HepG2 (cell line): ENCODE measurements around the gene ZDHHC19. TPM values are rescaled to one million over a fixed set of nuclear protein-coding genes. Genes with fewer than 3 reads are reported as not detected.

ENCODE experiments used
- ATAC-seq: fragments of 200-7000 bp; cut with Tn5 transposase; 3 replicates; pipeline ENCODE4 v1.9.1; 2020; ENCODE audit warnings: mild to moderate bottlenecking, moderate library complexity
- BruUV-seq: library from RNA; stranded (reverse); fragments of 400-500 nt; replicated peaks from 2 replicates; lab custom pipeline; 2021; lab: Mats Ljungman, UMichigan
- CTCF ChIA-PET: fragments of 300-600 bp; formaldehyde crosslinking; extraction: SDS; loops from one replicate; lab custom pipeline; 2021; ENCODE audit warnings: low total read pairs, inconsistent platforms, low intra/inter-chr PET ratio; lab: Yijun Ruan, JAX
- POLR2A ChIA-PET: fragments of 350-600 bp; sonication (Branson Sonifier 250); formaldehyde crosslinking; loops from one replicate; lab custom pipeline; 2020; ENCODE audit warnings: antibody characterized with exemption, inconsistent platforms; lab: Yijun Ruan, JAX
- DNase-seq: peaks from one replicate; pipeline ENCODE4 v3.0.0-alpha.2; 2015; ENCODE audit warnings: low spot score
- FAIRE-seq: peaks from 3 replicates; lab custom pipeline; 2011; peaks lifted over from hg19 to GRCh38; lab: Jason Lieb, UNC
- H2AFZ ChIP-seq: one replicate; pipeline ENCODE4 v1.6.1; 2011; ENCODE audit warnings: low read length, inconsistent platforms
- H3K27ac ChIP-seq: fragments of 300-600 bp; 3 replicates; pipeline ENCODE4 v1.8.0; 2011; ENCODE audit warnings: mixed run types, mild to moderate bottlenecking, mixed read lengths, low read length, inconsistent platforms; ENCODE audit not compliant: insufficient read depth; ENCODE audit errors: extremely low read length
- H3K27me3 ChIP-seq, 2 experiments: fragments of 200-600 bp in 1 of 2; 2 replicates in 1 of 2; 3 replicates in 1 of 2; pipeline versions ENCODE4 v1.6.0 to v1.8.0; 2011; ENCODE audit warnings: low read length in 2 of 2, mild to moderate bottlenecking in 2 of 2, moderate library complexity in 2 of 2, inconsistent platforms in 1 of 2; ENCODE audit not compliant: insufficient read depth in 2 of 2, control insufficient read depth in 1 of 2
- H3K36me3 ChIP-seq, 2 experiments: fragments of 200-600 bp in 1 of 2; replicated peaks in 1 of 2; 2 replicates in 1 of 2; 3 replicates in 1 of 2; pipeline versions ENCODE4 v1.5.1 to v1.8.0; 2011; ENCODE audit warnings: low read length in 2 of 2, inconsistent platforms in 1 of 2; ENCODE audit not compliant: insufficient read depth in 2 of 2, control insufficient read depth in 1 of 2
- H3K4me1 ChIP-seq: 2 replicates; pipeline ENCODE4 v1.5.1; 2012; ENCODE audit warnings: low read length, inconsistent platforms; ENCODE audit not compliant: insufficient read depth
- H3K4me2 ChIP-seq: 2 replicates; pipeline ENCODE4 v1.6.0; 2011; ENCODE audit warnings: low read depth, low read length, inconsistent platforms
- H3K4me3 ChIP-seq, 3 experiments: fragments of 200-600 bp in 1 of 3; sonication (generic), shearing (Covaris generic) in 1 of 3; replicated peaks in 1 of 3; 2 replicates each; pipeline ENCODE4 v1.5.1; 2011 to 2016; ENCODE audit warnings: low read length in 3 of 3, inconsistent platforms in 2 of 3, low read depth in 2 of 3, mild to moderate bottlenecking in 2 of 3, control low read depth in 1 of 3, mixed read lengths in 1 of 3; ENCODE audit not compliant: insufficient read depth in 1 of 3
- H3K79me2 ChIP-seq: one replicate; pipeline ENCODE4 v1.6.1; 2011; ENCODE audit warnings: low read length, inconsistent platforms; ENCODE audit not compliant: insufficient read depth
- H3K9ac ChIP-seq: 2 replicates; pipeline ENCODE4 v1.6.0; 2011; ENCODE audit warnings: mild to moderate bottlenecking, low read depth, low read length, inconsistent platforms; ENCODE audit not compliant: insufficient read depth
- H3K9me3 ChIP-seq: 2 replicates; pipeline ENCODE4 v1.5.1; 2012; ENCODE audit warnings: mild to moderate bottlenecking, low read length
- H4K20me1 ChIP-seq: 2 replicates; pipeline ENCODE4 v1.6.0; 2011; ENCODE audit warnings: inconsistent platforms, mild to moderate bottlenecking, low read length, moderate library complexity; ENCODE audit not compliant: insufficient read depth
- ARID5B ChIP-seq: IDR thresholded peaks from 2 replicates; pipeline ENCODE4 v1.4.0; 2020; ENCODE audit warnings: mild to moderate bottlenecking, missing genetic modification reagents
- CREB1 ChIP-seq, 2 experiments: fragments of 450-650 bp in 1 of 2; IDR thresholded peaks; 2 replicates each; pipeline ENCODE4 v1.6.1; 2016 to 2017; ENCODE audit warnings: control low read depth in 1 of 2, mild to moderate bottlenecking in 1 of 2, missing compliant biosample characterization in 1 of 2, missing genetic modification characterization in 1 of 2
- ELF3 ChIP-seq: IDR thresholded peaks from 2 replicates; pipeline ENCODE4 v1.6.1; 2016; ENCODE audit warnings: missing genetic modification reagents, missing compliant biosample characterization
- HBP1 ChIP-seq: IDR thresholded peaks from 2 replicates; pipeline ENCODE4 v1.6.1; 2016; ENCODE audit warnings: low read depth, control low read depth
- HES4 ChIP-seq: sonication (generic); formaldehyde crosslinking; IDR thresholded peaks from 2 replicates; pipeline ENCODE4 v1.9.0; 2021; ENCODE audit warnings: mild to moderate bottlenecking, missing genetic modification reagents, borderline replicate concordance
- MTERF4 ChIP-seq: sonication (generic); formaldehyde crosslinking; IDR thresholded peaks from 2 replicates; pipeline ENCODE4 v1.8.0; 2023; ENCODE audit warnings: mild to moderate bottlenecking, missing genetic modification reagents
- NR2F2 ChIP-seq: IDR thresholded peaks from 2 replicates; pipeline ENCODE4 v1.6.1; 2012; ENCODE audit warnings: low read depth, inconsistent platforms, borderline replicate concordance
- TFDP1 ChIP-seq: IDR thresholded peaks from 2 replicates; pipeline ENCODE4 v1.6.1; 2016; ENCODE audit warnings: missing compliant biosample characterization, missing genetic modification reagents, borderline replicate concordance
- YY1 ChIP-seq: IDR thresholded peaks from 2 replicates; pipeline ENCODE4 v1.6.1; 2011; ENCODE audit warnings: low read length, low read depth, moderate library complexity, mild to moderate bottlenecking; ENCODE audit not compliant: insufficient read depth, insufficient replicate concordance
- ZNF33A ChIP-seq: sonication (generic); formaldehyde crosslinking; IDR thresholded peaks from 2 replicates; pipeline ENCODE4 v1.5.1; 2020; ENCODE audit warnings: missing genetic modification reagents, mild to moderate bottlenecking, moderate library complexity, borderline replicate concordance
- ZNF816 ChIP-seq: sonication (generic); formaldehyde crosslinking; IDR thresholded peaks from 2 replicates; pipeline ENCODE4 v1.8.0; 2022; ENCODE audit warnings: missing genetic modification reagents, mild to moderate bottlenecking, borderline replicate concordance
- WGBS: methylation state at CpG from one replicate; pipeline ENCODE4 v1.1.6; 2017; ENCODE audit warnings: low lambda C conversion rate; 5-methylcytosine and 5-hydroxymethylcytosine counted together
- in situ Hi-C: cut with HindIII; loops from 2 replicates; pipeline ENCODE4 v1.10.0; 2017; ENCODE audit warnings: low pct_unique_long_range_greater_than_20kb; ENCODE audit not compliant: extremely low pct_ligation_motif_present
- intact Hi-C: fragments of 100-400 bp; cut with micrococcal nuclease; formaldehyde crosslinking; loops from one replicate; pipeline ENCODE4 v1.10.0; 2022; ENCODE audit not compliant: unreplicated experiment
- polyA plus RNA-seq, 8 experiments: library from polyadenylated mRNA; depleted of rRNA in 3 of 8; stranded (reverse) in 7 of 8; unstranded in 1 of 8; fragments of >200 nt; fragmentation: Illumina TruSeq in 4 of 8; extraction: Trizol in 4 of 8; gene quantifications; 2 replicates each; pipeline versions ENCODE4 v1.2.1 to v1.2.3, GENCODE V29; 2011 to 2016; ENCODE audit warnings: low read depth in 4 of 8, missing spikeins in 1 of 8, mixed read lengths in 1 of 8; ENCODE audit not compliant: insufficient read depth in 1 of 8
- total RNA-seq, 5 experiments: library from RNA; depleted of rRNA; stranded (reverse); fragments of >200 nt; fragmentation: Illumina TruSeq; extraction: Trizol; gene quantifications; 2 replicates each; pipeline ENCODE4 v1.2.3, GENCODE V29; 2016; ENCODE audit warnings: low read depth in 1 of 5

The ZDHHC19 gene
- total and polyA plus RNA-seq, 2 of the 13 experiments (the other 11 are each of a cell fraction or from before 2014, with no cell fraction given), result 0.22 to 0.53 TPM

GRCh38 chr3:196163666-196164493, 47.3 kb downstream of the ZDHHC19 start:
- Histone ChIP-seq H3K9ac (peak overlapping the region; percentile 50; the same call in 1 of the 2 replicates), H3K4me1 (peaks cover 45% of the 10 kb centered on the region), H4K20me1 (no peaks in the 10 kb centered on the region), H3K79me2 (no peaks in the 10 kb centered on the region), H3K27ac (no peak overlapping the region), H2AFZ (peak overlapping the region; percentile 88), H3K36me3 (no peaks in the 10 kb centered on the region), H3K9me3 (no peaks in the 10 kb centered on the region), H3K4me2 (peak overlapping the region; percentile 83), H3K4me3 (peak overlapping the region; percentile 33 to 64 (median 34)), H3K27me3 (no peaks in the 10 kb centered on the region; a peak in 3 of 5 replicates)
- in situ Hi-C loops (no loop called here), intact Hi-C loops (no loop called here)
- DNase-seq, result peak; percentile 57
- ChIA-PET CTCF (no interaction called here), POLR2A (interaction anchor here (0.8 kb wide), 1 partner anchor 51 kb away, joined by 3 read pairs; no protein-coding TSS in a partner anchor)
- WGBS, result 19% methylated on average over 14 of the region's 24 CpGs
- ATAC-seq, result peak; percentile 90
- no TSS peak for BruUV-seq
- FAIRE-seq, result no peak
- peak; percentile 69; the same call in 1 of the 2 replicates for TF ChIP-seq HES4
- no peak for TF ChIP-seq ELF3 (CRISPR knock-in tag)
- peak; percentile 36; the same call in 1 of the 2 replicates for TF ChIP-seq ARID5B (CRISPR knock-in tag)
- no peak for TF ChIP-seq ZNF33A (CRISPR knock-in tag)
- TF ChIP-seq NR2F2, result no peak
- TF ChIP-seq MTERF4, result 0 out of 2 replicates have a peak, but pooled peaks have one; percentile 67
- TF ChIP-seq CREB1 (IDR thresholded peaks at IDR 0.05), result no peak
- TF ChIP-seq CREB1 (CRISPR knock-in tag; IDR thresholded peaks at IDR 0.05), result no peak
- no peak for TF ChIP-seq ZNF816 (CRISPR knock-in tag)
- no peak for TF ChIP-seq HBP1
- TF ChIP-seq TFDP1 (CRISPR knock-in tag), result peak; percentile 74; the same call in 1 of the 2 replicates
- TF ChIP-seq YY1, result no peak
